GM12878 (cell line): ENCODE data around the gene TNFSF8. TPM values are rescaled to one million over a fixed set of nuclear protein-coding genes. Genes with fewer than 3 reads are reported as not detected.
A peak's percentile ranks its signal among the peaks of the same experiment; 100 is the strongest.

Source experiments
- ATAC-seq: fragments of 200-7000 bp; cut with Tn5 transposase; 3 replicates; pipeline ENCODE4 v1.9.1; 2020; ENCODE audit warnings: mild to moderate bottlenecking, moderate library complexity
- BruUV-seq: library from RNA; stranded (reverse); fragments of 400-500 nt; replicated peaks from 2 replicates; lab custom pipeline; 2021; lab: Mats Ljungman, UMichigan
- CTCF ChIA-PET: fragments of 300-600 bp; sonication (Branson Sonifier 250); formaldehyde crosslinking; extraction: SDS; loops from one replicate; lab custom pipeline; 2021; ENCODE audit warnings: inconsistent platforms; lab: Yijun Ruan, JAX
- POLR2A ChIA-PET: fragments of 350-600 bp; formaldehyde crosslinking; extraction: SDS; loops from one replicate; lab custom pipeline; 2021; ENCODE audit warnings: inconsistent platforms; lab: Charles Lee
- RAD21 ChIA-PET: fragments of 300-600 bp; sonication (Branson Sonifier 250); formaldehyde crosslinking; loops from one replicate; lab custom pipeline; 2023; ENCODE audit warnings: antibody characterized with exemption; ENCODE audit not compliant: unreplicated experiment; lab: Charles Lee
- SMC1A ChIA-PET: fragments of 300-600 bp; sonication (Branson Sonifier 250); formaldehyde crosslinking; loops from one replicate; lab custom pipeline; 2023; ENCODE audit not compliant: unreplicated experiment, uncharacterized antibody; lab: Charles Lee
- DNase-seq: peaks from one replicate; pipeline ENCODE4 v3.0.0-alpha.2; 2011; ENCODE audit warnings: low read depth, low spot score
- FAIRE-seq: peaks from 3 replicates; lab custom pipeline; 2011; peaks lifted over from hg19 to GRCh38; lab: Jason Lieb, UNC
- H2AFZ ChIP-seq: 2 replicates; pipeline ENCODE4 v1.6.0; 2011; ENCODE audit warnings: low read depth, low read length, control low read depth; ENCODE audit not compliant: control insufficient read depth
- H3K27ac ChIP-seq: 2 replicates; pipeline ENCODE4 v1.5.1; 2011; ENCODE audit warnings: control low read depth; ENCODE audit not compliant: control insufficient read depth, insufficient read depth
- H3K27me3 ChIP-seq, 2 experiments: replicated peaks in 1 of 2; 2 replicates each; pipeline versions ENCODE4 v1.6.0 to v1.6.1; 2011; ENCODE audit warnings: low read length in 1 of 2; ENCODE audit not compliant: control insufficient read depth in 2 of 2, insufficient read depth in 2 of 2
- H3K36me3 ChIP-seq, 2 experiments: 2 replicates each; pipeline ENCODE4 v1.5.1; 2011; ENCODE audit warnings: low read length in 1 of 2; ENCODE audit not compliant: control insufficient read depth in 2 of 2, insufficient read depth in 2 of 2
- H3K4me1 ChIP-seq: 2 replicates; pipeline ENCODE4 v1.6.1; 2011; ENCODE audit warnings: mild to moderate bottlenecking, low read length, moderate library complexity, mixed read lengths; ENCODE audit not compliant: control insufficient read depth, insufficient read depth
- H3K4me2 ChIP-seq: 2 replicates; pipeline ENCODE4 v1.6.0; 2011; ENCODE audit warnings: control low read depth; ENCODE audit not compliant: control insufficient read depth, insufficient read depth
- H3K4me3 ChIP-seq: fragments of 200-600 bp; sonication (generic); 2 replicates; pipeline ENCODE4 v1.5.1; 2016
- H3K79me2 ChIP-seq: 2 replicates; pipeline ENCODE4 v1.6.0; 2011; ENCODE audit warnings: low read length; ENCODE audit not compliant: control insufficient read depth, insufficient read depth
- H3K9ac ChIP-seq: 2 replicates; pipeline ENCODE4 v1.8.0; 2011; ENCODE audit warnings: low read length, control low read depth, mixed read lengths; ENCODE audit not compliant: control insufficient read depth, insufficient read depth
- H3K9me3 ChIP-seq: replicated peaks from 3 replicates; pipeline ENCODE4 v1.5.1; 2011; ENCODE audit warnings: mild to moderate bottlenecking, low read length; ENCODE audit not compliant: control insufficient read depth, insufficient read depth
- H4K20me1 ChIP-seq: 2 replicates; pipeline ENCODE4 v1.6.0; 2011; ENCODE audit not compliant: control insufficient read depth, insufficient read depth
- CHD1 ChIP-seq: IDR thresholded peaks from 2 replicates; pipeline ENCODE4 v1.6.1; 2012; ENCODE audit warnings: low read depth, low read length, improper control_type of control experiment
- FOS ChIP-seq: IDR thresholded peaks from 3 replicates; pipeline ENCODE4 v1.6.1; 2011; ENCODE audit warnings: borderline replicate concordance; ENCODE audit not compliant: insufficient read length; ENCODE audit errors: extremely low read depth
- KAT2A ChIP-seq: conservative IDR thresholded peaks from 2 replicates; pipeline ENCODE4 v1.6.1; 2011; ENCODE audit warnings: low read depth, low read length; ENCODE audit not compliant: control insufficient read depth
- MTA2 ChIP-seq: fragments of 450-650 bp; IDR thresholded peaks from 2 replicates; pipeline ENCODE4 v1.6.1; 2016; ENCODE audit warnings: low read depth, mild to moderate bottlenecking, moderate library complexity
- MXI1 ChIP-seq: fragments of 150-350 bp; IDR thresholded peaks from 2 replicates; pipeline ENCODE4 v1.6.1; 2011; ENCODE audit warnings: low read depth, mild to moderate bottlenecking, inconsistent platforms, low read length, improper control_type of control experiment
- NFIC ChIP-seq: IDR thresholded peaks from 2 replicates; pipeline ENCODE4 v1.6.1; 2012; ENCODE audit warnings: low read depth, mild to moderate bottlenecking, inconsistent platforms, low read length, moderate library complexity
- NFXL1 ChIP-seq: fragments of 450-650 bp; IDR thresholded peaks from 2 replicates; pipeline ENCODE4 v1.6.1; 2017; ENCODE audit warnings: antibody characterized with exemption, mild to moderate bottlenecking, borderline replicate concordance
- RELA ChIP-seq: fragments of 450-650 bp; IDR thresholded peaks from 2 replicates; pipeline ENCODE4 v1.8.0; 2014; ENCODE audit warnings: borderline replicate concordance; ENCODE audit not compliant: partially characterized antibody
- SPI1 ChIP-seq: IDR thresholded peaks from 2 replicates; pipeline ENCODE4 v1.6.1; 2011; ENCODE audit warnings: low read depth, mild to moderate bottlenecking, low read length, moderate library complexity, borderline replicate concordance; ENCODE audit not compliant: insufficient read depth
- TCF3 ChIP-seq: IDR thresholded peaks from 2 replicates; pipeline ENCODE4 v1.6.1; 2012; ENCODE audit warnings: low read depth, mild to moderate bottlenecking, low read length, borderline replicate concordance; ENCODE audit not compliant: insufficient read depth
- ZNF687 ChIP-seq: fragments of 450-650 bp; IDR thresholded peaks from 2 replicates; pipeline ENCODE4 v1.6.1; 2017; ENCODE audit warnings: mild to moderate bottlenecking, moderate library complexity
- WGBS: methylation state at CpG from one replicate; pipeline ENCODE4 v1.1.6; 2016; ENCODE audit warnings: low lambda C conversion rate; ENCODE audit not compliant: insufficient replicate concordance, insufficient coverage; ENCODE audit errors: missing lambda C conversion rate; 5-methylcytosine and 5-hydroxymethylcytosine counted together
- in situ Hi-C: fragments of 300-500 bp; cut with MboI; formaldehyde crosslinking; loops from 9 replicates; pipeline ENCODE4 v1.14.3; 2018; ENCODE audit warnings: mixed read lengths
- intact Hi-C: fragments of 100-400 bp; cut with micrococcal nuclease; formaldehyde crosslinking; loops from one replicate; pipeline ENCODE4 v1.14.2; 2022; ENCODE audit not compliant: unreplicated experiment
- polyA plus RNA-seq, 11 experiments: library from polyadenylated mRNA; depleted of rRNA in 4 of 11; unstranded in 6 of 11; stranded (reverse) in 5 of 11; fragments of >200 nt; fragmentation: Nextera tagmentation in 4 of 11; fragmentation: Illumina TruSeq in 1 of 11; extraction: Ambion mirVana in 4 of 11; extraction: Trizol in 1 of 11; gene quantifications; 1 replicate in 1 of 11; 2 replicates in 10 of 11; pipeline versions ENCODE4 v1.2.1 to v1.2.3, GENCODE V29; 2011 to 2016; ENCODE audit warnings: inconsistent platforms in 2 of 11, missing spikeins in 2 of 11, low read depth in 1 of 11
- total RNA-seq, 4 experiments: library from RNA; depleted of rRNA in 3 of 4; stranded (reverse); fragments of >200 nt in 3 of 4; fragmentation: Illumina TruSeq in 1 of 4; extraction: Trizol in 1 of 4; gene quantifications; 2 replicates each; pipeline versions ENCODE4 v1.2.1 to v1.2.3, GENCODE V29; 2013 to 2021

TNFSF8 gene
- total and polyA plus RNA-seq, 10 of the 15 experiments (the other 5 are each of a cell fraction or from before 2014, with no cell fraction given), result 0.10 to 0.29 (median 0.15) TPM; not detected in 7

DNA sequence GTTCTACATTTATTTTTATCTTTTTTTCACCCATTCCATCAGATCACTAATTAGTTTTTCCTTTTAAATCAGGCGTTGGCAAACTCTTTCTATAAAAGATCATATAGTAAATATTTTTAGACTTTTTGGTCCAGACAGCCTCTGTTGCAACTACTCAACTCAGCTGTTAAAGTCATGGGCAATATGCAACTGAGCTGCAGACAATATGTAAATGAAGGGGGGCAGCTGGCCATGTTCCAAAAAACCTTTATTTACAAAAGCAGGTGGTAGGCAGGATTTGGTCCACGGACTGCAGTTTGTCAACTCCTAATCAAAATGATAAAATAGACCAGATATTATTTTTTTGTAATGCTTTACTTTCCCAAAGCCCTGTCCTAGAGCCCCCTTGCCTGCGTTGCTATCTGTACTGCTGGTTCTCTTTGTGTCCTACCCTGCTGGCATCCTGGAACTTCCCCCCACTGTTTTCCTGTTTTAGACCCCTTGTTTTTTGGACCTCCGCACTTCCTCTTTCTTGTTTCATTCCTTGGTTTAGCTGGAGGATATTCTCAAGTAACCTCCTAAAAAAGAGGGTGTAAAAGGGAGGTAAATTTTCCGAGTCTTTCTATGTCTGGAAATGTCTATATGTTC is 24.7 kb upstream of the TNFSF8 start:
- Histone ChIP-seq H2AFZ (no peak overlapping the region), H3K4me1 (no peaks in the 10 kb centered on the region), H4K20me1 (no peaks in the 10 kb centered on the region), H3K36me3 (no peaks in the 10 kb centered on the region), H3K79me2 (no peaks in the 10 kb centered on the region), H3K9ac (no peak overlapping the region), H3K9me3 (0 out of 3 replicates have a peak, but pooled peaks cover 2% of the 10 kb centered on the region), H3K27me3 (no peaks in the 10 kb centered on the region; a peak in 1 of 4 replicates), H3K4me2 (no peak overlapping the region)
- WGBS, result 1% methylated on average over 5 of the region's 5 CpGs
- in situ Hi-C loops (no loop called here), intact Hi-C loops (loop anchor here (5.0 kb wide), 1 partner anchor 47 kb away; no protein-coding TSS in a partner anchor)
- FAIRE-seq (no peak), ATAC-seq (no peak)
- TF ChIP-seq SPI1 (peak; percentile 67; the same call in 1 of the 2 replicates), MTA2 (no peak), NFXL1 (no peak)
- TF ChIP-seq, all 136 proteins: peak for 1
- CTCF ChIA-PET, result no interaction called here
- SMC1A ChIA-PET, result interaction anchor here (1.3 kb wide), 1 partner anchor 27 kb away, joined by 6 read pairs; no protein-coding TSS in a partner anchor
- BruUV-seq, result no TSS peak
- Histone ChIP-seq H3K27ac (no peak overlapping the region), H3K4me3 (no peak overlapping the region)
- RAD21 ChIA-PET, result no interaction called here
- no peak for DNase-seq
- POLR2A ChIA-PET, result no interaction called here

- H3K27me3 ChIP-seq, result no peaks in the 10 kb centered on the region; a peak in 1 of 4 replicates
- in situ Hi-C loops (no loop called here), intact Hi-C loops (no loop called here)
- no TSS peak for BruUV-seq
- H3K4me1 ChIP-seq, result no peaks in the 10 kb centered on the region
- WGBS, result 24% methylated on average over 7 of the region's 7 CpGs
- H3K27ac ChIP-seq, result no peak overlapping the region
- FAIRE-seq (no peak), DNase-seq (no peak), ATAC-seq (no peak)
- no peak overlapping the region for H3K4me2 ChIP-seq
- CTCF ChIA-PET, result interaction anchor here (0.6 kb wide), 1 partner anchor 25 kb away, joined by 3 read pairs; no protein-coding TSS in a partner anchor
- SMC1A ChIA-PET, result interaction anchor here (1.4 to 1.5 kb wide), 2 partner anchors 45 to 61 kb away, joined by 3 read pairs; no protein-coding TSS in a partner anchor
- H4K20me1 ChIP-seq, result no peaks in the 10 kb centered on the region
- RAD21 ChIA-PET, result no interaction called here
- no peaks in the 10 kb centered on the region for H3K79me2 ChIP-seq
- TF ChIP-seq CHD1 (no peak), TCF3 (no peak), NFIC (no peak), FOS (no peak), MXI1 (no peak), ZNF687 (no peak), KAT2A (no peak), RELA (no peak)
- H3K4me3 ChIP-seq, result no peak overlapping the region
- no peaks in the 10 kb centered on the region for H3K9me3 ChIP-seq
- no peaks in the 10 kb centered on the region for H3K36me3 ChIP-seq
- H2AFZ ChIP-seq, result no peak overlapping the region
- no peak overlapping the region for H3K9ac ChIP-seq
- POLR2A ChIA-PET, result no interaction called here
Measured at GRCh38 chr9:114953959-114954358, 23.6 kb upstream of the TNFSF8 start.
